Fibroblast of skin of left biceps (primary cell): ENCODE results near the gene PHACTR3.

ENCODE experiments used
- DNase-seq, 2 experiments: peaks; one replicate each; pipeline ENCODE4 v3.0.0-alpha.2; 2013; ENCODE audit warnings: low read depth in 2 of 2

The PHACTR3 gene

GRCh38 chr20:59671661-59672471 lies 67.5 kb downstream of the PHACTR3 start:
- DNase-seq, result no peak

- DNase-seq, result no peak
Observed at GRCh38 chr20:59672576-59672975, 68.2 kb downstream of the PHACTR3 start.

- DNase-seq, result no peak
Observed at GRCh38 chr20:59673288-59673997, 69.1 kb downstream of the PHACTR3 start.

GRCh38 chr20:59673998-59674445 lies 69.7 kb downstream of the PHACTR3 start:
- no peak for DNase-seq

- no peak for DNase-seq
Observed at GRCh38 chr20:59676126-59676850, 71.9 kb downstream of the PHACTR3 start.

GRCh38 chr20:59676851-59677182 lies 72.5 kb downstream of the PHACTR3 start:
- no peak for DNase-seq

- DNase-seq, result no peak
Observed at GRCh38 chr20:59677586-59677985, 73.2 kb downstream of the PHACTR3 start.

GRCh38 chr20:59678288-59678687 lies 73.9 kb downstream of the PHACTR3 start:
- no peak for DNase-seq

- no peak for DNase-seq
Observed at GRCh38 chr20:59678951-59679350, 74.6 kb downstream of the PHACTR3 start.

GRCh38 chr20:59680148-59680650 lies 75.9 kb downstream of the PHACTR3 start:
- DNase-seq, result no peak

GRCh38 chr20:59680852-59681251 lies 76.5 kb downstream of the PHACTR3 start:
- no peak for DNase-seq

- DNase-seq, result no peak
Observed at GRCh38 chr20:59682603-59683002, 78.3 kb downstream of the PHACTR3 start.

GRCh38 chr20:59683181-59683580 lies 78.8 kb downstream of the PHACTR3 start:
- DNase-seq, result no peak

GRCh38 chr20:59684685-59685242 lies 80.4 kb downstream of the PHACTR3 start:
- DNase-seq, result no peak

- no peak for DNase-seq
Observed at GRCh38 chr20:59686404-59687346, 82.3 kb downstream of the PHACTR3 start.

GRCh38 chr20:59688356-59688755 lies 84.0 kb downstream of the PHACTR3 start:
- no peak for DNase-seq

- DNase-seq, result no peak
Observed at GRCh38 chr20:59688999-59689398, 84.7 kb downstream of the PHACTR3 start.

- no peak for DNase-seq
Observed at GRCh38 chr20:59690101-59690500, 85.8 kb downstream of the PHACTR3 start.

GRCh38 chr20:59690976-59691375 lies 86.6 kb downstream of the PHACTR3 start:
- no peak for DNase-seq

- no peak for DNase-seq
Observed at GRCh38 chr20:59692139-59692538, 87.8 kb downstream of the PHACTR3 start.

- no peak for DNase-seq
Observed at GRCh38 chr20:59693587-59693986, 89.2 kb downstream of the PHACTR3 start.
